ENCODE results near the gene CYP26C1.
"Not testable (repeated sequence)": the region's sequence is repeated elsewhere in the genome, so short reads cannot be mapped to it uniquely, and the experiment has no call there.

The CYP26C1 gene

DNA sequence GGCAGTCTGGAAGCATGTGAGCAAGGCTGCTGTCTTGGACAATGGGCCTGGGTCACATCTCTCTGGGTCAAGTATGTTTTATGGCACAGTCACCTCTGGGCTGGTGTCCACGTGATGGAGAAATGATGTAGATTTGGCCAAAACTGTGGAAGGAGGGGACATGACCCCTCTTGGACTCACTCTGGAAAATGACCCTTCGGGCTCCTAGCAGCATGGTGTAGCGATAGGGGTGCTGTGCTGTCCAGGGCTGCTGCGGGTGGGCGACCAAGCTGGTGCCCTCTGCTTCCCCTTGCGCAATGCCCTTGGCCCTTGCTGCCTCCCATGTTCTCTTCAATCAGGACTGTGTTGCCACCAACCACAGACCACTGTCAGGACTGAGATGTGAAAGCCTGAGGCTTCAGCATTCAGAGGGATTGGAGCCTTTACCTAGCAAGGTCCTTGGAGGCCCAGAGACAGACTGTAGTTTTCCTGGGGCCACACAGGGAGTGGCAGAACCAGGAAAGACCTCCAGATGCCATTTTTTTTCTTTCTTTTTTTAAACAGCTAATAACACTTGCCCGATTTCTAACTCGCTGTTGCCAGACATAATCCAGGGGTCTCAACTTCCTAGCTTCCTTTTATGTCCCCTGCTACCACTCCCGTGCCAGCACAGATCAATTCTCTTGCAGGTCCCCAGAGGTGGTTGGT lies 19.2 kb downstream of the CYP26C1 start:
- DNase-seq (ENCODE audit: low spot score) = no peak

GRCh38 chr10:93080350-93081046 lies 19.9 kb downstream of the CYP26C1 start:
- DNase-seq (ENCODE audit: low spot score) = peak; percentile 38

DNA sequence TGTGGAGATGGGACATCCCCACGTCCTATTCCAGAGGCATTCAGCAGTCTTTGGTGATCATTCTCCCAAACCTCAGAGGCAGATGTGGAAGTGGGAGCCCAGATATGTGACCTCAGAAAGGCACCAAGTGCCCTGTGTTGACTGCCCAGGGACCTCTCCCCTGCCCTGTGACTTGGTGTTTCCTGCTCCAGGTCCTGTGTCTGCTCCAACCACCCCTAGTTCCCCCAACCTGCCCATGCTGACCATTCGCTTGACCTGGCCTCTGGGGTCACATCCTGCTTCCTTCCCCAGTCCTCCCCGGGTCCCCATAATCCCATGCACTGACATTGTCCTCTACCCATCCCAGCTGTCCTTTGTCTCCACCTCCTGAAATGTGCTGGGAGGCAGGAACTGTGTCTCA lies 20.7 kb downstream of the CYP26C1 start:
- DNase-seq (ENCODE audit: low spot score) = no peak

GRCh38 chr10:93081834-93082233 lies 21.2 kb downstream of the CYP26C1 start:
- DNase-seq (ENCODE audit: low spot score) = no peak

DNA sequence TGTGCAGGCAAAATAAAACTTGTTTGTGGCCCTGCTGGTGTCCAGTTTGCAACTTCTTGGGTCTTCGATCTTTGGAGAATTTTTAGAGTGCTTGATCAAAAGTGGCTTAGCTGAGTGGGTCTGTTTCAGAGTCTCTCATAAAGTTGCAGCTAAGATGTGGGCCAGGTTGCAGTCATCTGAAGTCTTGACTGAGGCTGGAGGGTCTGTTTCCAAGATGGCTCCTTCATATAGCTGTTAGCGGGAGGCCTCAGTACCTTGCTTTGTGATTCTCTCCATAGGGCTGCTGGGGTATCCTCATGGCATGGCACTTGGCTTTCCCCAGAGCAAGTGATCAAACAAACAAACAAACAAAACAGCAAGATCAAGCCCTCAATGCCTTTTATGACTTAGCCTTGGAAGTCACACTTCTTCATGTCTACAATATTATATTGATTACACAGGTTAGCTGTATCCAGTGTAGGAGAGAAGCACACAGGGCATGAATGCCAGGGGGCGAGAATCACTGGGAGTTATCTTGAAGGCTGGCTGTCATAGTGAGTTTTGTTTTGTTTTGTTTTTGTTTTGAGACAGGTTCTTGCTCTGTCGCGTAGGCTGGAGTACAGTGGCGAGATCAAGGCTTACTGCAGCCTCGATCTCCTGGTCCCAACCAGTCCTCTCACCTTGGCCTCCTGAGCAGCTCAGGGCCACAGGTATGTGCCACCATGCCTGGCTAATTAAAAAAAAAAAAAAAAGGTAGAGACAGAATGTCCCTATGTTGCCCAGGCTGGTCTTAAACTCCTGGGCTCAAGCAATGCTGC lies 23.3 kb downstream of the CYP26C1 start:
- DNase-seq (ENCODE audit: low spot score) = no peak

- DNase-seq (ENCODE audit: low spot score) = no peak
Observed at GRCh38 chr10:93085272-93085859, 24.8 kb downstream of the CYP26C1 start.

DNA sequence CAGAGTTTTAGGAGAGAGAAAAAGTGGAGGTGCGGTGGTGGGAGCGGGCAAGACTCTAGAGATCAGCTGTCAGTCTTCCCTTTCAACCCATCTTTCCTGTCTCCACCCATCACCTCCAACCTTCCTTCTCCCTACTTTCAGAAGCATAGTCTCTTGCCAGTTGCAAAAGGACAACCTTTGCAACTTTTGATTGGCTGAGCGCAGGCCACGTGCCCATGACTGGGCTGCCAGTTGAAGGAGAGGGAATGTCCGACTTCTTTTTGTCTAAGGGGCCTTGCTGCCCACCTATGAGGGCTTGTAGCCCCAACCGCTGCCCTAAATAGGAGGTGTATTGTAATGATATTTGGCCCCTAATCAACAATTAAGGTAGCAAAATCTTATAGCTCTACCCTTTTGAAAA lies 25.7 kb downstream of the CYP26C1 start:
- DNase-seq (ENCODE audit: low spot score) = no peak

- no peak for DNase-seq (ENCODE audit: low spot score)
Observed at GRCh38 chr10:93087846-93088245, 27.2 kb downstream of the CYP26C1 start.

DNA sequence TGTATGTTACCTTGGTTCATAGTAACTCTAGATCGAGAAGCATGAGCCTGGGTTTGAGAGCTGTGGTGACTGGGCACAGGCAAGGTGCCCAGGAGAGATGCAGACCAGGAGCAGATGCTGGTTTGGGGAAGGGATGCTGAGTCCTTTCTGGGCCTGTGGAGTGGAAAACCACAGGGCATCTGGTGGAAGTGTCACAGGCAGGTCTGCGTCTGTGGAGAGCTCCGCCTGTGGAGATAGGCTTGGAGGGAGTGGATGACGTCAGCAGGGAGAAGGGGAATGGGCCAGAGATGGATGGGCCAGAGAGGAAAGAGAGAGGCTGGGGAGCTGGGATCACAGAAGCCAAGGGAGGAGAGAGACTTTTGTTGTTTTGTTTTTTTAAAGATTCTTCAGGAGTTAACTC lies 27.9 kb downstream of the CYP26C1 start:
- no peak for DNase-seq (ENCODE audit: low spot score)

DNA sequence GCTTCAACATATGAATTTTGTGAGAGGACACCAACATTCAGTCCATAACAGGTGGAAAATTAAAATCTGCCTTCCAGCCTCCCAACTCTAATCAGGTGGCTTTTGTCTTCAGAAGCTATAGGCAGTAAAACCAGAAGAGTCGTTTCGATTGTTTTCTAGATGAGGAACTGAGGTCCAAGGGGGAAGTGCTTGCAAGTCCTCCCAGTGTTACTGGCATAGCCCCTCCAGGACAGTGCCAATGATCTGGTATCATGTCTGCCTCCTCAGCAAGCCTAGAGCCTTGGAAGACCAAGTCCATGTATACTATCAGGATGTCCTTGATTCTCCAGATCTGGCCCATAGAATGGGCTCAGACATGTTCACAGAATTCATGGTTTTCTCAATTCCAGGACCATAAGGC lies 30.0 kb downstream of the CYP26C1 start:
- no peak for DNase-seq (ENCODE audit: low spot score)

DNA sequence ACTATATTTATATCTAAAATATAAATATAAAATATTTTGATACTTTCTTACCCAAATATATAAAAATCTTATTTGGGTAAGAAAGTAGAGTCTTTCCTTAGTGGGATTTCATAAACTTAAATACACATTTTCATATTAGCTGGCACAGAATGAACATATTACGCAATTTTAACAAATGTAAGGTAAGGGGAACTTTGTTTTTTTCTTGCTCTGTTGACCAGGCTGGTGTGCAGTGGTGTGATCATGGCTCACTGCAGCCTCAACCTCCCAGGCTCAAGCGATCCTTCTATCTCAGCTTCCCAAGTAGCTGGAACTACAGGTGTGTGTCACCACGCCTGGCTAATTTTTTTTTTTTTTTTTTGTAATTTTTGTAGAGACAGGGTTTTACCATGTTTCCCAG lies 31.4 kb downstream of the CYP26C1 start:
- no peak for DNase-seq (ENCODE audit: low spot score)

GRCh38 chr10:93095225-93095624 lies 34.6 kb downstream of the CYP26C1 start:
- no peak for DNase-seq (ENCODE audit: low spot score)

DNA sequence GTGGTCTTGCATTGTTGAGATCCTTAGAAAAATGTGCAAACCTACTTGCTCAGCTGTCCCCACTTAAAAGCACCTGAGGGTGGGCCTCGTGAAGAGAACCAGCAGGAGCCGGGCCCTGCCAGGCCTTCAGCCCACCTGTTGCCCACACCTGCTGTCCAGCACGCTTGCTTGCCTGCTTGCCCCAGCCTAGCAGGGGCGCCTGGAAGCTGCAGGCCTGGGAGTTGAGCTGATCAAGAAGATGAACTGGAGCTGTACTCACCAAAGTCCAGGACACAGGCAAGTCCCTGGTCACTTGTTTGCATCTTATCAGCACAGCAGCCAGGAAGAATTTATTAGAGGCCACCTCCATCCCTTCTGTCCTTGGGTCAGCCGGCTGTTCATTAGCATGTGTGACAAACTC lies 36.3 kb downstream of the CYP26C1 start:
- no peak for DNase-seq (ENCODE audit: low spot score)

- DNase-seq (ENCODE audit: low spot score) = no peak
Observed at GRCh38 chr10:93097386-93097785, 36.8 kb downstream of the CYP26C1 start.

- DNase-seq (ENCODE audit: low spot score) = no peak
Observed at GRCh38 chr10:93098816-93099215, 38.2 kb downstream of the CYP26C1 start.

DNA sequence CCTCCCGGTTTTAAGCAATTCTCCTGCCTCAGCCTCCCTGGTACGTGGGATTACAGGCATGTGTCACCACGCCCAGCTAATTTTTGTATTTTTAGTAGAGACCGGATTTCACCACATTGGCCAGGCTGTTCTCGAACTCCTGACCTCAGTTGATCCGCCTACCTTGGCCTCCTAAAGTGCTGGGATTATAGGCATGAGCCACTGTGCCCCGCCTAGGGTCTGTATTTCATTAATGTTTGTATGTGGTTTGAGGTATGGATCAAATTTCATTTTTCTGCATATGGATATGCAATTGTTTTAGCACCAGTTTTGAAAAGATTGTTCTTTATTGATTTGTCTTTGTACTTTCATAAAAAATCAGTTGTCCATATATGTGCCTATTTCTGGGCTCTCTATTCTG lies 39.1 kb downstream of the CYP26C1 start:
- DNase-seq (ENCODE audit: low spot score) = no peak

GRCh38 chr10:93101148-93101547 lies 40.5 kb downstream of the CYP26C1 start:
- DNase-seq (ENCODE audit: low spot score) = not testable (repeated sequence)

DNA sequence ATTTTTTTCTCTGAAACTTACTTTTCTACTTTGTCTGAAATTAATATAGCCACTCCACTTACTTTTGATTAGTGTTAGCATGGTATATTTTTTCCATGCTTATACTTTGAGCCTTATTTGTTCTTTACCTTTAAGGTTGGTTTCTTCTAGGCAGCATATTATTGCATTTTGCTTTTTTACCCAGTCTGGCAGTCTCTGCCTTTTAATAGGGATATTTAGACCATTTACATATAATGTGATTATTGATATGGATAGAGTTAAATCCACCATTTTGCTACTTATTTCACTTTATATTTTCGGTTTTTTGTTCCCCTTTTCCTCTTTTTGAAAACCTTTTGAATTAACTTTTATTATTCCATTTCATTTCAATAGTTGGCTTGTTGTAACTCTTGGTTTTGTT lies 43.4 kb downstream of the CYP26C1 start:
- no peak for DNase-seq (ENCODE audit: low spot score)

- no peak for DNase-seq (ENCODE audit: low spot score)
Observed at GRCh38 chr10:93106631-93107072, 46.1 kb downstream of the CYP26C1 start.

DNA sequence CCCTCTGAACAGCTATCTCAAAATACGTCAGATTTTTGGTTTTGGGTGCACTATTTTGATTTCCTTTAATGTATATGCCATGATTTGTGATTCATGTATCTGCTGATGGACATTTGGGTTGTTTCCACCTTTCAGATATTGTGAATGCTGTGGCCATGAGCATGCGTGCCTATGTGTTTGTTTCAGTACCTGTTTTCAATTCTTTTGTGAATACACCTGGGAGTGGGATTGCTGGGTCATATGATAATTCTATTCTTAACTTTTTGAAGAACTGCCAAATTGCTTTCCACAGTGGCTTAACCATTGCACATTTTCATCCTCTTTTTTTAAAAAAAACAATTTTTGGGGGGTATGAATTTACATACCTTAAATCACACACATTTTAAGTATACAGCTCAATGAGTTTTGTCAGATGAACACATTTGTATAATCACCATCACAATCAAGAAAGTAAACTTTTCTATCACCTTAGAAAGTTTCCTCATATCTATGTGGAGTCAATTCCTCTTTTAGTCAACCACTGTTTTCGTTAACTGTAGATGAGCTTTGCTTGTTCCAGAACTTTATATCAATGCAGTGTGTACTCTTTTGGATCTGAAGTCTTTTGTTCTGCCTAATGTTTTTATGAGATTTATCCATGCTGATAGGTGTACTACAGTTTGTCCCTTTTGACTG lies 50.0 kb downstream of the CYP26C1 start:
- no peak for DNase-seq (ENCODE audit: low spot score)

GRCh38 chr10:93113042-93113441 lies 52.4 kb downstream of the CYP26C1 start:
- no peak for DNase-seq (ENCODE audit: low spot score)

All from kidney capillary endothelial cell (primary cell).